GM12878 (cell line): ENCODE data around the gene ATP5F1A. TPM values are rescaled to one million over a fixed set of nuclear protein-coding genes. Genes with fewer than 3 reads are reported as not detected.

Source experiments
- ATAC-seq: fragments of 200-7000 bp; cut with Tn5 transposase; 3 replicates; pipeline ENCODE4 v1.9.1; 2020; ENCODE audit warnings: mild to moderate bottlenecking, moderate library complexity
- BruUV-seq: library from RNA; stranded (reverse); fragments of 400-500 nt; replicated peaks from 2 replicates; lab custom pipeline; 2021; lab: Mats Ljungman, UMichigan
- CTCF ChIA-PET: fragments of 300-600 bp; sonication (Branson Sonifier 250); formaldehyde crosslinking; extraction: SDS; loops from one replicate; lab custom pipeline; 2021; ENCODE audit warnings: inconsistent platforms; lab: Yijun Ruan, JAX
- POLR2A ChIA-PET: fragments of 350-600 bp; formaldehyde crosslinking; extraction: SDS; loops from one replicate; lab custom pipeline; 2021; ENCODE audit warnings: inconsistent platforms; lab: Charles Lee
- RAD21 ChIA-PET: fragments of 300-600 bp; sonication (Branson Sonifier 250); formaldehyde crosslinking; loops from one replicate; lab custom pipeline; 2023; ENCODE audit warnings: antibody characterized with exemption; ENCODE audit not compliant: unreplicated experiment; lab: Charles Lee
- SMC1A ChIA-PET: fragments of 300-600 bp; sonication (Branson Sonifier 250); formaldehyde crosslinking; loops from one replicate; lab custom pipeline; 2023; ENCODE audit not compliant: unreplicated experiment, uncharacterized antibody; lab: Charles Lee
- DNase-seq: peaks from one replicate; pipeline ENCODE4 v3.0.0-alpha.2; 2011; ENCODE audit warnings: low read depth, low spot score
- FAIRE-seq: peaks from 3 replicates; lab custom pipeline; 2011; peaks lifted over from hg19 to GRCh38; lab: Jason Lieb, UNC
- H2AFZ ChIP-seq: 2 replicates; pipeline ENCODE4 v1.6.0; 2011; ENCODE audit warnings: low read depth, low read length, control low read depth; ENCODE audit not compliant: control insufficient read depth
- H3K27ac ChIP-seq: 2 replicates; pipeline ENCODE4 v1.5.1; 2011; ENCODE audit warnings: control low read depth; ENCODE audit not compliant: control insufficient read depth, insufficient read depth
- H3K27me3 ChIP-seq, 2 experiments: replicated peaks in 1 of 2; 2 replicates each; pipeline versions ENCODE4 v1.6.0 to v1.6.1; 2011; ENCODE audit warnings: low read length in 1 of 2; ENCODE audit not compliant: control insufficient read depth in 2 of 2, insufficient read depth in 2 of 2
- H3K36me3 ChIP-seq, 2 experiments: 2 replicates each; pipeline ENCODE4 v1.5.1; 2011; ENCODE audit warnings: low read length in 1 of 2; ENCODE audit not compliant: control insufficient read depth in 2 of 2, insufficient read depth in 2 of 2
- H3K4me1 ChIP-seq: 2 replicates; pipeline ENCODE4 v1.6.1; 2011; ENCODE audit warnings: mild to moderate bottlenecking, low read length, moderate library complexity, mixed read lengths; ENCODE audit not compliant: control insufficient read depth, insufficient read depth
- H3K4me2 ChIP-seq: 2 replicates; pipeline ENCODE4 v1.6.0; 2011; ENCODE audit warnings: control low read depth; ENCODE audit not compliant: control insufficient read depth, insufficient read depth
- H3K4me3 ChIP-seq: fragments of 200-600 bp; sonication (generic); 2 replicates; pipeline ENCODE4 v1.5.1; 2016
- H3K79me2 ChIP-seq: 2 replicates; pipeline ENCODE4 v1.6.0; 2011; ENCODE audit warnings: low read length; ENCODE audit not compliant: control insufficient read depth, insufficient read depth
- H3K9ac ChIP-seq: 2 replicates; pipeline ENCODE4 v1.8.0; 2011; ENCODE audit warnings: low read length, control low read depth, mixed read lengths; ENCODE audit not compliant: control insufficient read depth, insufficient read depth
- H3K9me3 ChIP-seq: replicated peaks from 3 replicates; pipeline ENCODE4 v1.5.1; 2011; ENCODE audit warnings: mild to moderate bottlenecking, low read length; ENCODE audit not compliant: control insufficient read depth, insufficient read depth
- H4K20me1 ChIP-seq: 2 replicates; pipeline ENCODE4 v1.6.0; 2011; ENCODE audit not compliant: control insufficient read depth, insufficient read depth
- BCL11A ChIP-seq: IDR thresholded peaks from 2 replicates; pipeline ENCODE4 v1.6.1; 2011; ENCODE audit warnings: low read depth, low read length
- BMI1 ChIP-seq: fragments of 450-650 bp; IDR thresholded peaks from 2 replicates; pipeline ENCODE4 v1.6.1; 2016; ENCODE audit warnings: mild to moderate bottlenecking, moderate library complexity, borderline replicate concordance
- E2F8 ChIP-seq: fragments of 450-650 bp; IDR thresholded peaks from 2 replicates; pipeline ENCODE4 v1.6.1; 2018; ENCODE audit warnings: mild to moderate bottlenecking, low read depth, moderate library complexity; ENCODE audit not compliant: partially characterized antibody
- ESRRA ChIP-seq: IDR thresholded peaks from 2 replicates; pipeline ENCODE4 v1.6.1; 2012; ENCODE audit warnings: mild to moderate bottlenecking, low read length, improper control_type of control experiment
- LARP7 ChIP-seq: fragments of 450-650 bp; IDR thresholded peaks from 2 replicates; pipeline ENCODE4 v1.6.1; 2017; ENCODE audit warnings: mild to moderate bottlenecking
- PAX5 ChIP-seq: IDR thresholded peaks from 2 replicates; pipeline ENCODE4 v1.6.1; 2011; ENCODE audit warnings: low read depth, low read length, borderline replicate concordance
- PAX8 ChIP-seq: fragments of 450-650 bp; IDR thresholded peaks from 2 replicates; pipeline ENCODE4 v1.6.1; 2017; ENCODE audit warnings: mild to moderate bottlenecking, moderate library complexity
- POLR2AphosphoS5 ChIP-seq: IDR thresholded peaks from 2 replicates; pipeline ENCODE4 v1.6.1; 2011; ENCODE audit warnings: mild to moderate bottlenecking, low read length, inconsistent platforms
- RB1 ChIP-seq: fragments of 450-650 bp; formaldehyde crosslinking; IDR thresholded peaks from 2 replicates; pipeline ENCODE4 v1.6.1; 2017; ENCODE audit warnings: mild to moderate bottlenecking, borderline replicate concordance
- ZNF622 ChIP-seq: fragments of 450-650 bp; IDR thresholded peaks from 2 replicates; pipeline ENCODE4 v1.6.1; 2017; ENCODE audit warnings: mild to moderate bottlenecking, inconsistent platforms
- WGBS: methylation state at CpG from one replicate; pipeline ENCODE4 v1.1.6; 2016; ENCODE audit warnings: low lambda C conversion rate; ENCODE audit not compliant: insufficient replicate concordance, insufficient coverage; ENCODE audit errors: missing lambda C conversion rate; 5-methylcytosine and 5-hydroxymethylcytosine counted together
- in situ Hi-C: fragments of 300-500 bp; cut with MboI; formaldehyde crosslinking; loops from 9 replicates; pipeline ENCODE4 v1.14.3; 2018; ENCODE audit warnings: mixed read lengths
- intact Hi-C: fragments of 100-400 bp; cut with micrococcal nuclease; formaldehyde crosslinking; loops from one replicate; pipeline ENCODE4 v1.14.2; 2022; ENCODE audit not compliant: unreplicated experiment
- polyA plus RNA-seq, 11 experiments: library from polyadenylated mRNA; depleted of rRNA in 4 of 11; unstranded in 6 of 11; stranded (reverse) in 5 of 11; fragments of >200 nt; fragmentation: Nextera tagmentation in 4 of 11; fragmentation: Illumina TruSeq in 1 of 11; extraction: Ambion mirVana in 4 of 11; extraction: Trizol in 1 of 11; gene quantifications; 1 replicate in 1 of 11; 2 replicates in 10 of 11; pipeline versions ENCODE4 v1.2.1 to v1.2.3, GENCODE V29; 2011 to 2016; ENCODE audit warnings: inconsistent platforms in 2 of 11, missing spikeins in 2 of 11, low read depth in 1 of 11
- total RNA-seq, 4 experiments: library from RNA; depleted of rRNA in 3 of 4; stranded (reverse); fragments of >200 nt in 3 of 4; fragmentation: Illumina TruSeq in 1 of 4; extraction: Trizol in 1 of 4; gene quantifications; 2 replicates each; pipeline versions ENCODE4 v1.2.1 to v1.2.3, GENCODE V29; 2013 to 2021

The ATP5F1A gene
- total and polyA plus RNA-seq, 10 of the 15 experiments (the other 5 are each of a cell fraction or from before 2014, with no cell fraction given): 592 to 1,161 (median 723) TPM

DNA sequence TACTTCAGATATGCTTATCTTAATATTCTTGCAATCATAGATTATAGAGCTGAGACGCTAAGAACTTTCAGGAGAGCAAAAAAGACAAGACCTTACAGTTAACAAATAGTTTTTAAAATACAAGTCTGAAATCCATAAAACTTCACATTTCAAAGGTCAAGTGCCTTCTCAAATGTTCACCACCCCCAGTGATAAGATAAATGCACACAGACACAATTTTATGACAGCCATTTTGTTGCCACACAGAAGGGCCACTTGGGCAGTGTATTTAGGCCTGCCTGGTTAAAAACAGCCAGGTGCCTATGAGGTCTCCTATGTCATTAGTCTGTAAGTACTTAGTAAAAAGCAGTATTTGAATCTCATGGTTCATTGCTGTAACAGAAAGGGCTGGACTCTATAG, 17.9 kb downstream of the ATP5F1A start:
- in situ Hi-C loops: loop anchor here (5.0 kb wide), 1 partner anchor 413 kb away; no protein-coding TSS in a partner anchor
- no TSS peak for BruUV-seq
- Histone ChIP-seq H3K9ac (no peak overlapping the region), H3K4me2 (no peak overlapping the region), H3K9me3 (no peaks in the 10 kb centered on the region), H4K20me1 (no peaks in the 10 kb centered on the region), H3K4me3 (no peak overlapping the region), H3K27me3 (no peaks in the 10 kb centered on the region), H3K27ac (no peak overlapping the region), H3K36me3 (peaks cover 4 to 28% of the 10 kb centered on the region in 2 experiments), H3K4me1 (no peaks in the 10 kb centered on the region), H3K79me2 (no peaks in the 10 kb centered on the region)
- DNase-seq (no peak), ATAC-seq (no peak), FAIRE-seq (no peak)
- 96% methylated on average over 1 of the region's 1 CpG for WGBS
- intact Hi-C loops: no loop called here
- ChIA-PET RAD21 (no interaction called here), CTCF (no interaction called here), SMC1A (interaction anchor here (0.5 kb wide), 1 partner anchor 569 kb away, joined by 3 read pairs; no protein-coding TSS in a partner anchor)
- 0 out of 2 replicates have a peak, but pooled peaks have one; percentile 27 for TF ChIP-seq POLR2AphosphoS5
- no peak for TF ChIP-seq BMI1
- TF ChIP-seq, all 136 proteins: peak for 1
- H2AFZ ChIP-seq: no peak overlapping the region
- POLR2A ChIA-PET: interaction anchor here (0.7 kb wide), 1 partner anchor 14 kb away, joined by 3 read pairs; no protein-coding TSS in a partner anchor

GRCh38 chr18:46079336-46079735, 18.8 kb downstream of the ATP5F1A start:
- H3K27ac ChIP-seq: no peak overlapping the region
- FAIRE-seq (no peak), ATAC-seq (no peak), DNase-seq (no peak)
- ChIA-PET SMC1A (no interaction called here), CTCF (no interaction called here), RAD21 (no interaction called here), POLR2A (interaction anchor here (0.7 kb wide), 1 partner anchor 13 kb away, joined by 3 read pairs; no protein-coding TSS in a partner anchor)
- H3K79me2 ChIP-seq: no peaks in the 10 kb centered on the region
- H3K9ac ChIP-seq: no peak overlapping the region
- H3K4me2 ChIP-seq: no peak overlapping the region
- no peak overlapping the region for H2AFZ ChIP-seq
- intact Hi-C loops: no loop called here
- peaks cover 4 to 21% of the 10 kb centered on the region in 2 experiments for H3K36me3 ChIP-seq
- H3K4me1 ChIP-seq: no peaks in the 10 kb centered on the region
- no peaks in the 10 kb centered on the region for H3K27me3 ChIP-seq
- BruUV-seq: no TSS peak
- no peaks in the 10 kb centered on the region for H3K9me3 ChIP-seq
- in situ Hi-C loops: loop anchor here (10.0 kb wide), 1 partner anchor 385 kb away; no protein-coding TSS in a partner anchor
- TF ChIP-seq PAX5 (no peak), ZNF622 (no peak), ESRRA (no peak), E2F8 (no peak), RB1 (no peak), PAX8 (no peak), LARP7 (no peak), BCL11A (no peak)
- H3K4me3 ChIP-seq: no peak overlapping the region
- H4K20me1 ChIP-seq: no peaks in the 10 kb centered on the region
